K562 (cell line): ENCODE measurements around the gene CS. TPM values are rescaled to one million over a fixed set of nuclear protein-coding genes. Genes with fewer than 3 reads are reported as not detected.

Experiments used
- BACH1 ChIP-seq: fragments of 200-800 bp; sonication (Bioruptor generic); IDR thresholded peaks from 2 replicates; pipeline ENCODE4 v1.6.1; 2016; ENCODE audit warnings: missing genetic modification characterization, missing compliant biosample characterization
- CBFA2T2 ChIP-seq: fragments of 450-650 bp; conservative IDR thresholded peaks from 2 replicates; pipeline ENCODE4 v1.6.1; 2017; ENCODE audit warnings: mild to moderate bottlenecking
- DMBX1 ChIP-seq: fragments of 250-450 bp; sonication (Bioruptor Pico); IDR thresholded peaks from 2 replicates; pipeline ENCODE4 v1.8.0; 2022; ENCODE audit warnings: inconsistent platforms, mild to moderate bottlenecking, moderate library complexity, borderline replicate concordance
- GATAD2A ChIP-seq: fragments of 450-650 bp; IDR thresholded peaks from 2 replicates; pipeline ENCODE4 v1.6.1; 2017
- HNRNPUL1 ChIP-seq: fragments of 200-400 bp; formaldehyde crosslinking; IDR thresholded peaks from 2 replicates; pipeline ENCODE4 v1.6.1; 2017; ENCODE audit warnings: low read length
- KAT8 ChIP-seq: fragments of 450-650 bp; IDR thresholded peaks from 2 replicates; pipeline ENCODE4 v1.6.1; 2016; ENCODE audit warnings: low read depth, mild to moderate bottlenecking
- KDM5B ChIP-seq: fragments of 200-600 bp; sonication (generic); IDR thresholded peaks from 2 replicates; pipeline ENCODE4 v1.6.1; 2012; ENCODE audit warnings: low read depth, mild to moderate bottlenecking, moderate library complexity, low read length, control low read depth, inconsistent platforms; ENCODE audit not compliant: insufficient replicate concordance
- LARP7 ChIP-seq: fragments of 450-650 bp; IDR thresholded peaks from 2 replicates; pipeline ENCODE4 v1.6.1; 2016
- MCM2 ChIP-seq: fragments of 450-650 bp; IDR thresholded peaks from 2 replicates; pipeline ENCODE4 v1.6.1; 2017; ENCODE audit warnings: low read depth, mild to moderate bottlenecking
- MCM3 ChIP-seq: fragments of 450-650 bp; IDR thresholded peaks from 2 replicates; pipeline ENCODE4 v1.6.1; 2016
- MEF2D ChIP-seq: conservative IDR thresholded peaks from 2 replicates; pipeline ENCODE4 v1.6.1; 2016; ENCODE audit warnings: low read depth, missing genetic modification characterization, missing compliant biosample characterization
- NR3C1 ChIP-seq: sonication (generic); formaldehyde crosslinking; IDR thresholded peaks from 2 replicates; pipeline ENCODE4 v1.8.1; 2022; ENCODE audit warnings: missing genetic modification reagents
- POLR3A ChIP-seq: IDR thresholded peaks from 2 replicates; pipeline ENCODE4 v1.6.1; 2011; ENCODE audit warnings: borderline replicate concordance, mild to moderate bottlenecking, moderate library complexity; ENCODE audit not compliant: insufficient read length, insufficient read depth; ENCODE audit errors: extremely low read depth
- PTTG1 ChIP-seq: fragments of 450-650 bp; IDR thresholded peaks from 2 replicates; pipeline ENCODE4 v1.6.1; 2016; ENCODE audit warnings: low read depth, mild to moderate bottlenecking, missing genetic modification characterization, missing compliant biosample characterization
- RBM17 ChIP-seq: fragments of 200-400 bp; formaldehyde crosslinking; IDR thresholded peaks from 2 replicates; pipeline ENCODE4 v1.6.1; 2017; ENCODE audit warnings: low read depth, mild to moderate bottlenecking, low read length, borderline replicate concordance
- SAFB ChIP-seq: fragments of 200-400 bp; formaldehyde crosslinking; IDR thresholded peaks from 2 replicates; pipeline ENCODE4 v1.6.1; 2017; ENCODE audit warnings: low read depth, low read length, borderline replicate concordance
- TCFL5 ChIP-seq: fragments of 250-450 bp; sonication (Bioruptor Pico); conservative IDR thresholded peaks from 2 replicates; pipeline ENCODE4 v1.6.1; 2021; ENCODE audit warnings: mild to moderate bottlenecking, moderate library complexity, matching md5 sums
- TFAM ChIP-seq: fragments of 250-450 bp; sonication (Bioruptor Pico); conservative IDR thresholded peaks from 2 replicates; pipeline ENCODE4 v1.5.0; 2021; ENCODE audit warnings: mild to moderate bottlenecking, moderate library complexity
- ZNF239 ChIP-seq: fragments of 250-450 bp; sonication (Bioruptor Pico); IDR thresholded peaks from 2 replicates; pipeline ENCODE4 v1.4.0; 2020; ENCODE audit warnings: mild to moderate bottlenecking
- ZNF274 ChIP-seq: IDR thresholded peaks from 2 replicates; pipeline ENCODE4 v1.6.1; 2011; ENCODE audit warnings: low read depth, mild to moderate bottlenecking, low read length, moderate library complexity, borderline replicate concordance
- ZNF583 ChIP-seq: fragments of 250-450 bp; sonication (Bioruptor Pico); IDR thresholded peaks from 2 replicates; pipeline ENCODE4 v1.4.0; 2020
- ZNF77 ChIP-seq: fragments of 250-450 bp; sonication (Bioruptor Pico); IDR thresholded peaks from 2 replicates; pipeline ENCODE4 v1.5.0; 2020
- polyA plus RNA-seq, 8 experiments: library from polyadenylated mRNA; depleted of rRNA in 4 of 8; stranded (reverse) in 5 of 8; unstranded in 3 of 8; fragments of >200 nt; fragmentation: Nextera tagmentation in 2 of 8; fragmentation: Illumina TruSeq in 1 of 8; extraction: Ambion mirVana in 2 of 8; extraction: Trizol in 1 of 8; gene quantifications; 2 replicates each; pipeline versions ENCODE4 v1.2.1 to v1.2.3, GENCODE V29; 2011 to 2014; ENCODE audit warnings: inconsistent platforms in 1 of 8, missing spikeins in 1 of 8
- total RNA-seq, 7 experiments: library from RNA; depleted of rRNA in 6 of 7; stranded (reverse); fragments of >200 nt in 6 of 7; fragmentation: Illumina TruSeq in 2 of 7; extraction: Trizol in 2 of 7; gene quantifications; 2 replicates each; pipeline versions ENCODE4 v1.2.1 to v1.2.3, GENCODE V29; 2011 to 2021; ENCODE audit warnings: low replicate concordance in 1 of 7
- TF ChIP-seq, protein P1 (sequence below), 2 experiments: fragments of 450-650 bp in 1 of 2; sonication (generic) in 1 of 2; formaldehyde crosslinking; conservative IDR thresholded peaks; 2 replicates each; pipeline versions ENCODE4 v1.4.0 to v1.8.1; 2020 to 2022; ENCODE audit warnings: mild to moderate bottlenecking in 1 of 2, missing genetic modification reagents in 1 of 2
- TF ChIP-seq, protein P2 (sequence below): fragments of 250-450 bp; sonication (Bioruptor Pico); IDR thresholded peaks from 2 replicates; pipeline ENCODE4 v1.5.0; 2021
- TF ChIP-seq, protein P3 (sequence below): fragments of 450-650 bp; formaldehyde crosslinking; IDR thresholded peaks from 2 replicates; pipeline ENCODE4 v1.4.0; 2020; ENCODE audit warnings: mild to moderate bottlenecking, moderate library complexity
- TF ChIP-seq, protein P4 (sequence below): fragments of 250-450 bp; sonication (Bioruptor Pico); IDR thresholded peaks from 2 replicates; pipeline ENCODE4 v1.8.0; 2021; ENCODE audit warnings: moderate library complexity, mild to moderate bottlenecking, inconsistent platforms

The CS gene
- total and polyA plus RNA-seq, 9 of the 15 experiments (the other 6 are each of a cell fraction or from before 2014, with no cell fraction given) = 99.9 to 390 (median 149) TPM

DNA sequence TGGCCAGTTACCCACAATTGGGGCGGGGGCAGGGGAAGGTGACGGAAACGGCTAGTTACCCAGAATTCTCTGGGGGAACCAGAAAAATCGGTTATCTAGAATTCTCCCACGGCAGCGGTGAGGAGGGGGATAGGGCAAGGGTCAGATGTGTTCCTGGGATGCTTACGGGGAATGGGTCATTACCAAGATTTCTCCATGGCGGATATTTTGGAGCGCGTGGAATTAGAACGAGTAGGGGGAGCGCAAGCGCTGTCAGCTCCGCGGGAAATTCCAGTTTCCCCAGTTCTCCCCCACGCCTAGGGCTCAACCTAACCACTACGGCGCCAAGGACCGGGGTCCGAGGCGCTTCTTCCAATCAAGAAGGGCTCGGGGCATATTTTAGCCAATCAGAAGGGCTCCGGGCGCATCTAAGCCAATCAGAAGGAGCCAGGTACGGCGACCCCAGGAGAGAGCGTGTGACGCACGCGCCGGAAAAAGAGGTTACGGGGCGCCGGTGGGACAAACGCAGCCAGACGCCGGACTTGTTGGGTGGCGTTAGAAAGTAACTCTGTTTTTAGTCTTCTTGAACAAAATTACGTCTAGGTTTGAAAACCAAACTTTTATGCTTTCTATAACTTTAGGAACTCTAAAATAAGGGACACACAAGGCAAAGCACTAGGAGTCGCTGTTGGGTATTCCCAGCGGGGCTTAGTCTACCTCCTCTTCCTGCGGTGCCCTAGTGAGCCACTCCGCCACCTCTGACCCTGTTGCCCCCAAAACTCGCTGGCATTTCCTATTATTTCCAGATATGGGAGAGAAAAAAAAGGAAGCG is 33.8 kb upstream of the CS start, which contains the start of gene PAN2 (continued):
- TF ChIP-seq ZNF239 (CRISPR knock-in tag) = no peak; the same call in 1 of the 2 replicates
- TF ChIP-seq, protein P1, sequence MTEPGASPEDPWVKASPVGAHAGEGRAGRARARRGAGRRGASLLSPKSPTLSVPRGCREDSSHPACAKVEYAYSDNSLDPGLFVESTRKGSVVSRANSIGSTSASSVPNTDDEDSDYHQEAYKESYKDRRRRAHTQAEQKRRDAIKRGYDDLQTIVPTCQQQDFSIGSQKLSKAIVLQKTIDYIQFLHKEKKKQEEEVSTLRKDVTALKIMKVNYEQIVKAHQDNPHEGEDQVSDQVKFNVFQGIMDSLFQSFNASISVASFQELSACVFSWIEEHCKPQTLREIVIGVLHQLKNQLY (CRISPR knock-in tag; conservative IDR thresholded peaks at IDR 0.05) = no peak
- TF ChIP-seq BACH1 (tag) = peak; percentile 62; the same call in 1 of the 2 replicates
- TF ChIP-seq CBFA2T2 = no peak
- no peak for TF ChIP-seq ZNF77 (CRISPR knock-in tag)
- peak; percentile 72; the same call in 1 of the 2 replicates for TF ChIP-seq ZNF583
- no peak for TF ChIP-seq KAT8
- TF ChIP-seq, protein P2, sequence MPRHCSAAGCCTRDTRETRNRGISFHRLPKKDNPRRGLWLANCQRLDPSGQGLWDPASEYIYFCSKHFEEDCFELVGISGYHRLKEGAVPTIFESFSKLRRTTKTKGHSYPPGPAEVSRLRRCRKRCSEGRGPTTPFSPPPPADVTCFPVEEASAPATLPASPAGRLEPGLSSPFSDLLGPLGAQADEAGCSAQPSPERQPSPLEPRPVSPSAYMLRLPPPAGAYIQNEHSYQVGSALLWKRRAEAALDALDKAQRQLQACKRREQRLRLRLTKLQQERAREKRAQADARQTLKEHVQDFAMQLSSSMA (CRISPR knock-in tag) = no peak
- TF ChIP-seq POLR3A = no peak
- no peak for TF ChIP-seq MEF2D (tag)
- 0 out of 2 replicates have a peak, but pooled peaks have one; percentile 46 for TF ChIP-seq LARP7
- no peak for TF ChIP-seq SAFB
- TF ChIP-seq KDM5B = peak; percentile 74
- TF ChIP-seq GATAD2A = peak; percentile 40; the same call in 1 of the 2 replicates
- TF ChIP-seq DMBX1 (CRISPR knock-in tag) = peak; percentile 72; the same call in 1 of the 2 replicates
- TF ChIP-seq RBM17 = no peak
- TF ChIP-seq ZNF274 = no peak
- no peak for TF ChIP-seq MCM3
- no peak for TF ChIP-seq HNRNPUL1
- no peak for TF ChIP-seq MCM2
- TF ChIP-seq PTTG1 (tag) = no peak
- no peak for TF ChIP-seq TFAM (CRISPR knock-in tag)
- TF ChIP-seq, protein P3, sequence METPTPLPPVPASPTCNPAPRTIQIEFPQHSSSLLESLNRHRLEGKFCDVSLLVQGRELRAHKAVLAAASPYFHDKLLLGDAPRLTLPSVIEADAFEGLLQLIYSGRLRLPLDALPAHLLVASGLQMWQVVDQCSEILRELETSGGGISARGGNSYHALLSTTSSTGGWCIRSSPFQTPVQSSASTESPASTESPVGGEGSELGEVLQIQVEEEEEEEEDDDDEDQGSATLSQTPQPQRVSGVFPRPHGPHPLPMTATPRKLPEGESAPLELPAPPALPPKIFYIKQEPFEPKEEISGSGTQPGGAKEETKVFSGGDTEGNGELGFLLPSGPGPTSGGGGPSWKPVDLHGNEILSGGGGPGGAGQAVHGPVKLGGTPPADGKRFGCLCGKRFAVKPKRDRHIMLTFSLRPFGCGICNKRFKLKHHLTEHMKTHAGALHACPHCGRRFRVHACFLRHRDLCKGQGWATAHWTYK = no peak; the same call in 1 of the 2 replicates
- TF ChIP-seq, protein P4, sequence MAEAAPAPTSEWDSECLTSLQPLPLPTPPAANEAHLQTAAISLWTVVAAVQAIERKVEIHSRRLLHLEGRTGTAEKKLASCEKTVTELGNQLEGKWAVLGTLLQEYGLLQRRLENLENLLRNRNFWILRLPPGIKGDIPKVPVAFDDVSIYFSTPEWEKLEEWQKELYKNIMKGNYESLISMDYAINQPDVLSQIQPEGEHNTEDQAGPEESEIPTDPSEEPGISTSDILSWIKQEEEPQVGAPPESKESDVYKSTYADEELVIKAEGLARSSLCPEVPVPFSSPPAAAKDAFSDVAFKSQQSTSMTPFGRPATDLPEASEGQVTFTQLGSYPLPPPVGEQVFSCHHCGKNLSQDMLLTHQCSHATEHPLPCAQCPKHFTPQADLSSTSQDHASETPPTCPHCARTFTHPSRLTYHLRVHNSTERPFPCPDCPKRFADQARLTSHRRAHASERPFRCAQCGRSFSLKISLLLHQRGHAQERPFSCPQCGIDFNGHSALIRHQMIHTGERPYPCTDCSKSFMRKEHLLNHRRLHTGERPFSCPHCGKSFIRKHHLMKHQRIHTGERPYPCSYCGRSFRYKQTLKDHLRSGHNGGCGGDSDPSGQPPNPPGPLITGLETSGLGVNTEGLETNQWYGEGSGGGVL (CRISPR knock-in tag) = peak; percentile 20; the same call in 1 of the 2 replicates
- TF ChIP-seq TCFL5 (CRISPR knock-in tag) = 0 out of 2 replicates have a peak, but pooled peaks have one; percentile 8
- no peak for TF ChIP-seq NR3C1 (CRISPR knock-in tag)
